ENCODE measurements around the gene GPRC5B. TPM values are rescaled to one million over a fixed set of nuclear protein-coding genes. Genes with fewer than 3 reads are reported as not detected.

The GPRC5B gene
- total RNA-seq, 1 experiment from 2014 or later, result 137 TPM

GRCh38 chr16:19898166-19898565, 13.5 kb upstream of the GPRC5B start:
- Histone ChIP-seq H4K8ac (replicated peaks; ENCODE audit: insufficient read length, low read depth, low read length) (no peak overlapping the region), H2BK20ac (ENCODE audit: low read depth, low read length, poor library complexity, severe bottlenecking) (no peak overlapping the region), H3K18ac (ENCODE audit: insufficient read length, low read depth, low read length) (no peak overlapping the region), H4K5ac (ENCODE audit: insufficient read length, low read depth, low read length) (no peak overlapping the region), H2BK15ac (ENCODE audit: low read depth, low read length) (no peak overlapping the region), H2BK120ac (ENCODE audit: low read depth, low read length, poor library complexity, severe bottlenecking) (no peak overlapping the region), H3K9me3 (ENCODE audit: control insufficient read depth, low read depth, low read length) (no peaks in the 10 kb centered on the region), H3K23me2 (ENCODE audit: insufficient read length, low read depth, low read length, poor library complexity, severe bottlenecking) (no peaks in the 10 kb centered on the region), H3K23ac (ENCODE audit: insufficient read length, low read depth, low read length) (no peak overlapping the region), H3K27me3 (ENCODE audit: insufficient read depth, low read length) (no peaks in the 10 kb centered on the region), H2AK5ac (ENCODE audit: insufficient read length, low read length) (no peak overlapping the region), H3K79me2 (ENCODE audit: insufficient read depth, low read length) (no peaks in the 10 kb centered on the region), H3K4me2 (ENCODE audit: insufficient read depth, insufficient read length, low read length) (no peak overlapping the region), H2BK5ac (ENCODE audit: insufficient read length, low read length) (no peak overlapping the region), H3K4ac (ENCODE audit: low read depth, low read length) (no peak overlapping the region), H3T11ph (ENCODE audit: low read length) (no peak overlapping the region), H4K91ac (ENCODE audit: insufficient read length, low read depth, low read length) (no peak overlapping the region), H3K4me1 (ENCODE audit: insufficient read depth, low read length) (no peaks in the 10 kb centered on the region), H3K9ac (ENCODE audit: extremely low read depth, insufficient read length, low read length) (no peak overlapping the region), H2AFZ (ENCODE audit: low read length) (no peak overlapping the region), H2BK12ac (ENCODE audit: insufficient read length, low read depth, low read length) (no peak overlapping the region), H3K56ac (ENCODE audit: insufficient read length, low read depth, low read length) (no peak overlapping the region), H3K14ac (ENCODE audit: insufficient read depth, low read length) (no peak overlapping the region), H3K79me1 (ENCODE audit: insufficient read depth, low read depth, low read length, poor library complexity, severe bottlenecking) (no peaks in the 10 kb centered on the region), H3K27ac (ENCODE audit: insufficient read length, low read depth, low read length) (no peak overlapping the region), H4K20me1 (ENCODE audit: control insufficient read depth, insufficient read depth, insufficient read length) (no peaks in the 10 kb centered on the region)
- Mint-ChIP-seq H3K4me3 (no peak overlapping the region), H3K36me3 (ENCODE audit: insufficient read depth in 1 of 3, low read depth in 3 of 3) (peaks cover 0 to 2% (median 0%) of the 10 kb centered on the region in 3 experiments; a peak in 1 of 7 replicates), H3K27ac (no peak overlapping the region; a peak in 1 of 7 replicates), H3K9me3 (peaks cover 2 to 7% of the 10 kb centered on the region in 2 experiments; a peak in 4 of 5 replicates), H3K27me3 (ENCODE audit: low read depth) (peaks cover 3% of the 10 kb centered on the region), H3K4me1 (peaks cover 13 to 17% of the 10 kb centered on the region in 2 experiments)
- no peak for DNase-seq
- WGBS (ENCODE audit: extremely low coverage, insufficient read length, low lambda C conversion rate), result no CpG with 5 or more reads among the region's 5 CpGs
- TF ChIP-seq CTCF (conservative IDR thresholded peaks at IDR 0.05), result no peak

All from H9 (cell line).